ENCODE data around the gene SHROOM3. TPM values are rescaled to one million over a fixed set of nuclear protein-coding genes. Genes with fewer than 3 reads are reported as not detected.

SHROOM3 gene
- polyA plus RNA-seq, 1 donor from 2014 or later = 2.7 TPM

- Histone ChIP-seq H3K79me2 (replicated peaks; ENCODE audit: insufficient read depth, low read length) (no peaks in the 10 kb centered on the region), H3K9ac (ENCODE audit: low read length) (no peak overlapping the region), H3K36me3 (ENCODE audit: insufficient read depth, low read length) (no peaks in the 10 kb centered on the region), H3K27ac (ENCODE audit: low read length) (no peak overlapping the region), H2AFZ (ENCODE audit: low read depth, low read length) (no peak overlapping the region), H3F3A (ENCODE audit: insufficient read depth, low read length, poor library complexity, severe bottlenecking) (no peaks in the 10 kb centered on the region), H3K9me2 (ENCODE audit: insufficient read depth, low read length) (no peaks in the 10 kb centered on the region), H3K4me3 (ENCODE audit: low read length) (no peak overlapping the region), H3K27me3 (ENCODE audit: insufficient read depth, low read depth, low read length) (no peaks in the 10 kb centered on the region), H3K9me3 (ENCODE audit: low read length) (no peaks in the 10 kb centered on the region), H3K4me2 (ENCODE audit: low read length) (no peak overlapping the region), H4K20me1 (ENCODE audit: insufficient read depth) (no peaks in the 10 kb centered on the region)
- TF ChIP-seq REST (IDR thresholded peaks at IDR 0.05; ENCODE audit: borderline replicate concordance) = no peak
These were observed 127.1 kb downstream of the SHROOM3 start for GRCh38 chr4:76562161-76562560.

- H3K4me2 ChIP-seq (ENCODE audit: low read length) = no peak overlapping the region
These were observed 127.9 kb downstream of the SHROOM3 start for GRCh38 chr4:76562836-76563453.

More at GRCh38 chr4:76562836-76563453, 127.9 kb downstream of the SHROOM3 start:
- Histone ChIP-seq H3K9me3 (ENCODE audit: low read length) (no peaks in the 10 kb centered on the region), H3K36me3 (ENCODE audit: insufficient read depth, low read length) (no peaks in the 10 kb centered on the region), H3F3A (ENCODE audit: insufficient read depth, low read length, poor library complexity, severe bottlenecking) (no peaks in the 10 kb centered on the region), H3K27ac (ENCODE audit: low read length) (no peak overlapping the region), H3K4me3 (ENCODE audit: low read length) (no peak overlapping the region), H3K79me2 (replicated peaks; ENCODE audit: insufficient read depth, low read length) (no peaks in the 10 kb centered on the region), H4K20me1 (ENCODE audit: insufficient read depth) (no peaks in the 10 kb centered on the region), H3K27me3 (ENCODE audit: insufficient read depth, low read depth, low read length) (no peaks in the 10 kb centered on the region), H3K9me2 (ENCODE audit: insufficient read depth, low read length) (no peaks in the 10 kb centered on the region), H3K9ac (ENCODE audit: low read length) (no peak overlapping the region), H2AFZ (ENCODE audit: low read depth, low read length) (no peak overlapping the region)
- TF ChIP-seq REST (IDR thresholded peaks at IDR 0.05; ENCODE audit: borderline replicate concordance) (no peak), MXI1 (conservative IDR thresholded peaks at IDR 0.05; ENCODE audit: poor library complexity, severe bottlenecking) (no peak), RAD21 (conservative IDR thresholded peaks at IDR 0.05) (no peak), EP300 (conservative IDR thresholded peaks at IDR 0.05; ENCODE audit: poor library complexity, severe bottlenecking) (no peak), SMC3 (conservative IDR thresholded peaks at IDR 0.05; ENCODE audit: poor library complexity) (no peak), POLR2AphosphoS5 (IDR thresholded peaks at IDR 0.05) (no peak), TAF1 (IDR thresholded peaks at IDR 0.05; ENCODE audit: low read depth) (no peak), CTCF (IDR thresholded peaks at IDR 0.05; ENCODE audit: poor library complexity, severe bottlenecking) (no peak), EZH2 (IDR thresholded peaks at IDR 0.05; ENCODE audit: borderline replicate concordance, insufficient read depth, low read length, poor library complexity, severe bottlenecking) (no peak)

Measured in neural cell (in vitro differentiated cells).